T-helper 2 cell treated with Interferon-gamma antibody and Interleukin-4, amounts not matched to agents 5 μg/mL and 100 μg/mL, for 36 hours (primary cell): ENCODE measurements around the gene ZNF672.
"Not testable (repeated sequence)": the region's sequence is repeated elsewhere in the genome, so short reads cannot be mapped to it uniquely, and the experiment has no call there.

Source experiments
- DNase-seq: peaks from one replicate; pipeline ENCODE4 v3.0.0; 2021; ENCODE audit warnings: low spot score
- H3K27ac Mint-ChIP-seq: one replicate; pipeline ENCODE4 v1.8.0; 2021; ENCODE audit warnings: mild to moderate bottlenecking, mixed read lengths
- H3K27me3 Mint-ChIP-seq: one replicate; pipeline ENCODE4 v1.8.0; 2021; ENCODE audit warnings: low read depth, mixed read lengths
- H3K36me3 Mint-ChIP-seq: one replicate; pipeline ENCODE4 v1.8.0; 2021; ENCODE audit warnings: low read depth, mixed read lengths
- H3K4me1 Mint-ChIP-seq: one replicate; pipeline ENCODE4 v1.8.0; 2021; ENCODE audit warnings: low read depth, mixed read lengths
- H3K4me3 Mint-ChIP-seq: one replicate; pipeline ENCODE4 v1.8.0; 2022; ENCODE audit warnings: mild to moderate bottlenecking, moderate library complexity, mixed read lengths
- H3K9me3 Mint-ChIP-seq: one replicate; pipeline ENCODE4 v1.8.0; 2021; ENCODE audit warnings: mixed read lengths

The ZNF672 gene

GRCh38 chr1:248858891-248859889 is 21.2 kb downstream of the ZNF672 start, which contains the start of gene ZNF692:
Gene ZNF692, minus strand, starts transcription at chr1:248859085. Its CDS starts 776 bp downstream, at chr1:248858309.
- H3K4me3 Mint-ChIP-seq: peak within 1 kb of the TSS; percentile 85

GRCh38 chr1:248860007-248860406 is 22.0 kb downstream of the ZNF672 start:
- Mint-ChIP-seq H3K36me3 (peaks cover 10% of the 10 kb centered on the region), H3K27me3 (no peaks in the 10 kb centered on the region), H3K9me3 (no peaks in the 10 kb centered on the region), H3K4me1 (peaks cover 36% of the 10 kb centered on the region), H3K4me3 (peak overlapping the region; percentile 85), H3K27ac (peak overlapping the region; percentile 89)
- DNase-seq: no peak

More at GRCh38 chr1:248858891-248859889, 21.2 kb downstream of the ZNF672 start, which contains the start of gene ZNF692:
- no peaks in the 10 kb centered on the region for H3K27me3 Mint-ChIP-seq
- peaks cover 16% of the 10 kb centered on the region for H3K36me3 Mint-ChIP-seq
- peak within 1 kb of the TSS; percentile 89 for H3K27ac Mint-ChIP-seq
- H3K4me1 Mint-ChIP-seq: peaks cover 36% of the 10 kb centered on the region
- no peaks in the 10 kb centered on the region for H3K9me3 Mint-ChIP-seq
- peak; percentile 99 for DNase-seq

- no peak for DNase-seq
- Mint-ChIP-seq H3K4me1 (peaks cover 31% of the 10 kb centered on the region), H3K27me3 (no peaks in the 10 kb centered on the region), H3K36me3 (no peaks in the 10 kb centered on the region), H3K4me3 (no peak overlapping the region), H3K9me3 (no peaks in the 10 kb centered on the region), H3K27ac (no peak overlapping the region)
These were observed 23.6 kb downstream of the ZNF672 start for GRCh38 chr1:248861616-248862015.

- H3K27ac Mint-ChIP-seq: peak overlapping the region; percentile 80
- DNase-seq: no peak
- no peaks in the 10 kb centered on the region for H3K36me3 Mint-ChIP-seq
- peaks cover 26% of the 10 kb centered on the region for H3K4me1 Mint-ChIP-seq
- H3K27me3 Mint-ChIP-seq: no peaks in the 10 kb centered on the region
- no peaks in the 10 kb centered on the region for H3K9me3 Mint-ChIP-seq
- H3K4me3 Mint-ChIP-seq: peak overlapping the region; percentile 82
These were observed 24.6 kb downstream of the ZNF672 start for GRCh38 chr1:248862695-248862997.

- H3K9me3 Mint-ChIP-seq: no peaks in the 10 kb centered on the region
- peak; percentile 76 for DNase-seq
- H3K4me1 Mint-ChIP-seq: peaks cover 26% of the 10 kb centered on the region
- H3K27me3 Mint-ChIP-seq: no peaks in the 10 kb centered on the region
- H3K36me3 Mint-ChIP-seq: no peaks in the 10 kb centered on the region
- H3K27ac Mint-ChIP-seq: peak overlapping the region; percentile 80
- H3K4me3 Mint-ChIP-seq: peak overlapping the region; percentile 82
These were observed 25.2 kb downstream of the ZNF672 start for GRCh38 chr1:248862998-248863881.

- H3K4me3 Mint-ChIP-seq: peak overlapping the region; percentile 45
- H3K27me3 Mint-ChIP-seq: peaks cover 7% of the 10 kb centered on the region
- DNase-seq: no peak
- H3K36me3 Mint-ChIP-seq: no peaks in the 10 kb centered on the region
- H3K4me1 Mint-ChIP-seq: peaks cover 22% of the 10 kb centered on the region
- H3K27ac Mint-ChIP-seq: no peak overlapping the region
- H3K9me3 Mint-ChIP-seq: no peaks in the 10 kb centered on the region
These were observed 33.9 kb downstream of the ZNF672 start for GRCh38 chr1:248871837-248872401.

- Mint-ChIP-seq H3K27ac (peak overlapping the region; percentile 92), H3K36me3 (no peaks in the 10 kb centered on the region), H3K4me3 (peak overlapping the region; percentile 94), H3K4me1 (peaks cover 22% of the 10 kb centered on the region), H3K9me3 (no peaks in the 10 kb centered on the region), H3K27me3 (peaks cover 10% of the 10 kb centered on the region)
- DNase-seq: peak; percentile 60
These were observed 34.9 kb downstream of the ZNF672 start for GRCh38 chr1:248872752-248873408.

- H3K27ac Mint-ChIP-seq: peak overlapping the region; percentile 92
- H3K4me1 Mint-ChIP-seq: peaks cover 22% of the 10 kb centered on the region
- peaks cover 12% of the 10 kb centered on the region for H3K27me3 Mint-ChIP-seq
- H3K36me3 Mint-ChIP-seq: no peaks in the 10 kb centered on the region
- peak; percentile 94 for DNase-seq
- peak overlapping the region; percentile 94 for H3K4me3 Mint-ChIP-seq
- H3K9me3 Mint-ChIP-seq: no peaks in the 10 kb centered on the region
These were observed 35.5 kb downstream of the ZNF672 start for GRCh38 chr1:248873409-248873992.

GRCh38 chr1:248873993-248874533 is 36.0 kb downstream of the ZNF672 start:
- Mint-ChIP-seq H3K4me3 (peak overlapping the region; percentile 94), H3K9me3 (no peaks in the 10 kb centered on the region), H3K36me3 (no peaks in the 10 kb centered on the region), H3K27me3 (peaks cover 18% of the 10 kb centered on the region), H3K27ac (peak overlapping the region; percentile 92), H3K4me1 (peaks cover 22% of the 10 kb centered on the region)
- peak; percentile 80 for DNase-seq

GRCh38 chr1:248881261-248881660 is 43.2 kb downstream of the ZNF672 start:
- no peaks in the 10 kb centered on the region for H3K4me1 Mint-ChIP-seq
- no peaks in the 10 kb centered on the region for H3K9me3 Mint-ChIP-seq
- H3K4me3 Mint-ChIP-seq: no peak overlapping the region
- H3K27ac Mint-ChIP-seq: no peak overlapping the region
- DNase-seq: no peak
- H3K36me3 Mint-ChIP-seq: no peaks in the 10 kb centered on the region
- peaks cover 36% of the 10 kb centered on the region for H3K27me3 Mint-ChIP-seq

GRCh38 chr1:248882427-248882826 is 44.4 kb downstream of the ZNF672 start:
- not testable (repeated sequence) for DNase-seq, H3K27ac Mint-ChIP-seq, H3K4me1 Mint-ChIP-seq, H3K4me3 Mint-ChIP-seq, H3K36me3 Mint-ChIP-seq, H3K9me3 Mint-ChIP-seq
- H3K27me3 Mint-ChIP-seq: peaks cover 38% of the 10 kb centered on the region

GRCh38 chr1:248884632-248885295 is 46.7 kb downstream of the ZNF672 start:
- H3K27me3 Mint-ChIP-seq: peaks cover 21% of the 10 kb centered on the region
- H3K27ac Mint-ChIP-seq: no peak overlapping the region
- H3K4me3 Mint-ChIP-seq: no peak overlapping the region
- no peaks in the 10 kb centered on the region for H3K36me3 Mint-ChIP-seq
- DNase-seq: no peak
- no peaks in the 10 kb centered on the region for H3K4me1 Mint-ChIP-seq
- H3K9me3 Mint-ChIP-seq: no peaks in the 10 kb centered on the region
